ENCODE results near the gene EFCAB3.
"Not testable (repeated sequence)": the region's sequence is repeated elsewhere in the genome, so short reads cannot be mapped to it uniquely, and the experiment has no call there.

GRCh38 chr17:62454111-62454510, 73.8 kb downstream of the EFCAB3 start:
- not testable (repeated sequence) for TF ChIP-seq CTCF, EZH2, EZH2phosphoT487 (IDR thresholded peaks at IDR 0.05)

Data from neural progenitor cell (in vitro differentiated cells).